HepG2 (cell line): ENCODE results near the gene LRBA. TPM values are rescaled to one million over a fixed set of nuclear protein-coding genes. Genes with fewer than 3 reads are reported as not detected.

Experiments
- ATAC-seq: fragments of 200-7000 bp; cut with Tn5 transposase; 3 replicates; pipeline ENCODE4 v1.9.1; 2020; ENCODE audit warnings: mild to moderate bottlenecking, moderate library complexity
- BruUV-seq: library from RNA; stranded (reverse); fragments of 400-500 nt; replicated peaks from 2 replicates; lab custom pipeline; 2021; lab: Mats Ljungman, UMichigan
- CTCF ChIA-PET: fragments of 300-600 bp; formaldehyde crosslinking; extraction: SDS; loops from one replicate; lab custom pipeline; 2021; ENCODE audit warnings: low total read pairs, inconsistent platforms, low intra/inter-chr PET ratio; lab: Yijun Ruan, JAX
- POLR2A ChIA-PET: fragments of 350-600 bp; sonication (Branson Sonifier 250); formaldehyde crosslinking; loops from one replicate; lab custom pipeline; 2020; ENCODE audit warnings: antibody characterized with exemption, inconsistent platforms; lab: Yijun Ruan, JAX
- DNase-seq: peaks from one replicate; pipeline ENCODE4 v3.0.0-alpha.2; 2015; ENCODE audit warnings: low spot score
- FAIRE-seq: peaks from 3 replicates; lab custom pipeline; 2011; peaks lifted over from hg19 to GRCh38; lab: Jason Lieb, UNC
- H2AFZ ChIP-seq: one replicate; pipeline ENCODE4 v1.6.1; 2011; ENCODE audit warnings: low read length, inconsistent platforms
- H3K27ac ChIP-seq: fragments of 300-600 bp; 3 replicates; pipeline ENCODE4 v1.8.0; 2011; ENCODE audit warnings: mixed run types, mild to moderate bottlenecking, mixed read lengths, low read length, inconsistent platforms; ENCODE audit not compliant: insufficient read depth; ENCODE audit errors: extremely low read length
- H3K27me3 ChIP-seq, 2 experiments: fragments of 200-600 bp in 1 of 2; 2 replicates in 1 of 2; 3 replicates in 1 of 2; pipeline versions ENCODE4 v1.6.0 to v1.8.0; 2011; ENCODE audit warnings: low read length in 2 of 2, mild to moderate bottlenecking in 2 of 2, moderate library complexity in 2 of 2, inconsistent platforms in 1 of 2; ENCODE audit not compliant: insufficient read depth in 2 of 2, control insufficient read depth in 1 of 2
- H3K36me3 ChIP-seq, 2 experiments: fragments of 200-600 bp in 1 of 2; replicated peaks in 1 of 2; 2 replicates in 1 of 2; 3 replicates in 1 of 2; pipeline versions ENCODE4 v1.5.1 to v1.8.0; 2011; ENCODE audit warnings: low read length in 2 of 2, inconsistent platforms in 1 of 2; ENCODE audit not compliant: insufficient read depth in 2 of 2, control insufficient read depth in 1 of 2
- H3K4me1 ChIP-seq: 2 replicates; pipeline ENCODE4 v1.5.1; 2012; ENCODE audit warnings: low read length, inconsistent platforms; ENCODE audit not compliant: insufficient read depth
- H3K4me2 ChIP-seq: 2 replicates; pipeline ENCODE4 v1.6.0; 2011; ENCODE audit warnings: low read depth, low read length, inconsistent platforms
- H3K4me3 ChIP-seq, 3 experiments: fragments of 200-600 bp in 1 of 3; sonication (generic), shearing (Covaris generic) in 1 of 3; replicated peaks in 1 of 3; 2 replicates each; pipeline ENCODE4 v1.5.1; 2011 to 2016; ENCODE audit warnings: low read length in 3 of 3, inconsistent platforms in 2 of 3, low read depth in 2 of 3, mild to moderate bottlenecking in 2 of 3, control low read depth in 1 of 3, mixed read lengths in 1 of 3; ENCODE audit not compliant: insufficient read depth in 1 of 3
- H3K79me2 ChIP-seq: one replicate; pipeline ENCODE4 v1.6.1; 2011; ENCODE audit warnings: low read length, inconsistent platforms; ENCODE audit not compliant: insufficient read depth
- H3K9ac ChIP-seq: 2 replicates; pipeline ENCODE4 v1.6.0; 2011; ENCODE audit warnings: mild to moderate bottlenecking, low read depth, low read length, inconsistent platforms; ENCODE audit not compliant: insufficient read depth
- H3K9me3 ChIP-seq: 2 replicates; pipeline ENCODE4 v1.5.1; 2012; ENCODE audit warnings: mild to moderate bottlenecking, low read length
- H4K20me1 ChIP-seq: 2 replicates; pipeline ENCODE4 v1.6.0; 2011; ENCODE audit warnings: inconsistent platforms, mild to moderate bottlenecking, low read length, moderate library complexity; ENCODE audit not compliant: insufficient read depth
- CAMTA2 ChIP-seq: sonication (generic); formaldehyde crosslinking; IDR thresholded peaks from 2 replicates; pipeline ENCODE4 v1.4.0; 2020; ENCODE audit warnings: mild to moderate bottlenecking, missing genetic modification reagents, borderline replicate concordance
- CHCHD3 ChIP-seq: sonication (generic); formaldehyde crosslinking; IDR thresholded peaks from 2 replicates; pipeline ENCODE4 v1.8.0; 2022; ENCODE audit warnings: mild to moderate bottlenecking, missing genetic modification reagents, moderate library complexity
- DMAP1 ChIP-seq: IDR thresholded peaks from 2 replicates; pipeline ENCODE4 v1.6.1; 2016
- DNMT1 ChIP-seq: sonication (generic); formaldehyde crosslinking; IDR thresholded peaks from 2 replicates; pipeline ENCODE4 v1.5.1; 2020; ENCODE audit warnings: mild to moderate bottlenecking, missing genetic modification reagents
- ELF1 ChIP-seq: sonication (generic); formaldehyde crosslinking; IDR thresholded peaks from 2 replicates; pipeline ENCODE4 v1.4.0; 2020; ENCODE audit warnings: missing genetic modification reagents
- FOSL1 ChIP-seq: sonication (generic); formaldehyde crosslinking; IDR thresholded peaks from 2 replicates; pipeline ENCODE4 v1.9.0; 2021; ENCODE audit warnings: missing genetic modification reagents, borderline replicate concordance
- HOXA9 ChIP-seq: sonication (generic); formaldehyde crosslinking; IDR thresholded peaks from 2 replicates; pipeline ENCODE4 v1.8.1; 2022; ENCODE audit warnings: missing genetic modification reagents, mild to moderate bottlenecking, moderate library complexity, borderline replicate concordance
- KDM6A ChIP-seq: IDR thresholded peaks from 2 replicates; pipeline ENCODE4 v1.6.1; 2016; ENCODE audit warnings: low read depth
- MBD4 ChIP-seq: IDR thresholded peaks from 2 replicates; pipeline ENCODE4 v1.6.1; 2012; ENCODE audit warnings: low read length, inconsistent platforms, borderline replicate concordance
- NFRKB ChIP-seq: fragments of 450-650 bp; IDR thresholded peaks from 2 replicates; pipeline ENCODE4 v1.6.1; 2017
- POLR2AphosphoS2 ChIP-seq: IDR thresholded peaks from 2 replicates; pipeline ENCODE4 v1.6.1; 2011; ENCODE audit warnings: low read depth, low read length, improper control_type of control experiment
- SKIL ChIP-seq: sonication (generic); formaldehyde crosslinking; IDR thresholded peaks from 2 replicates; pipeline ENCODE4 v1.8.0; 2022; ENCODE audit warnings: missing genetic modification reagents, mild to moderate bottlenecking, moderate library complexity, borderline replicate concordance
- TFDP2 ChIP-seq: sonication (generic); formaldehyde crosslinking; IDR thresholded peaks from 2 replicates; pipeline ENCODE4 v1.4.0; 2020; ENCODE audit warnings: missing genetic modification reagents
- ZBTB4 ChIP-seq: sonication (generic); formaldehyde crosslinking; IDR thresholded peaks from 2 replicates; pipeline ENCODE4 v1.4.0; 2020; ENCODE audit warnings: missing genetic modification reagents, mild to moderate bottlenecking, borderline replicate concordance
- ZNF678 ChIP-seq: sonication (generic); formaldehyde crosslinking; IDR thresholded peaks from 2 replicates; pipeline ENCODE4 v1.4.0; 2020; ENCODE audit warnings: mild to moderate bottlenecking, missing genetic modification reagents
- ZNF768 ChIP-seq: sonication (generic); formaldehyde crosslinking; IDR thresholded peaks from 2 replicates; pipeline ENCODE4 v1.4.0; 2020; ENCODE audit warnings: missing genetic modification reagents
- ZNF781 ChIP-seq: sonication (generic); formaldehyde crosslinking; IDR thresholded peaks from 2 replicates; pipeline ENCODE4 v1.5.1; 2020; ENCODE audit warnings: borderline replicate concordance, mild to moderate bottlenecking, missing genetic modification reagents; ENCODE audit errors: not compliant biosample characterization
- WGBS: methylation state at CpG from one replicate; pipeline ENCODE4 v1.1.6; 2017; ENCODE audit warnings: low lambda C conversion rate; 5-methylcytosine and 5-hydroxymethylcytosine counted together
- in situ Hi-C: cut with HindIII; loops from 2 replicates; pipeline ENCODE4 v1.10.0; 2017; ENCODE audit warnings: low pct_unique_long_range_greater_than_20kb; ENCODE audit not compliant: extremely low pct_ligation_motif_present
- intact Hi-C: fragments of 100-400 bp; cut with micrococcal nuclease; formaldehyde crosslinking; loops from one replicate; pipeline ENCODE4 v1.10.0; 2022; ENCODE audit not compliant: unreplicated experiment
- polyA plus RNA-seq, 8 experiments: library from polyadenylated mRNA; depleted of rRNA in 3 of 8; stranded (reverse) in 7 of 8; unstranded in 1 of 8; fragments of >200 nt; fragmentation: Illumina TruSeq in 4 of 8; extraction: Trizol in 4 of 8; gene quantifications; 2 replicates each; pipeline versions ENCODE4 v1.2.1 to v1.2.3, GENCODE V29; 2011 to 2016; ENCODE audit warnings: low read depth in 4 of 8, missing spikeins in 1 of 8, mixed read lengths in 1 of 8; ENCODE audit not compliant: insufficient read depth in 1 of 8
- total RNA-seq, 5 experiments: library from RNA; depleted of rRNA; stranded (reverse); fragments of >200 nt; fragmentation: Illumina TruSeq; extraction: Trizol; gene quantifications; 2 replicates each; pipeline ENCODE4 v1.2.3, GENCODE V29; 2016; ENCODE audit warnings: low read depth in 1 of 5
- TF ChIP-seq, protein P1 (sequence below): sonication (generic); formaldehyde crosslinking; IDR thresholded peaks from 2 replicates; pipeline ENCODE4 v1.4.0; 2020; ENCODE audit warnings: missing genetic modification reagents

The LRBA gene
- total and polyA plus RNA-seq, 2 of the 13 experiments (the other 11 are each of a cell fraction or from before 2014, with no cell fraction given): 21.0 to 37.2 TPM

DNA sequence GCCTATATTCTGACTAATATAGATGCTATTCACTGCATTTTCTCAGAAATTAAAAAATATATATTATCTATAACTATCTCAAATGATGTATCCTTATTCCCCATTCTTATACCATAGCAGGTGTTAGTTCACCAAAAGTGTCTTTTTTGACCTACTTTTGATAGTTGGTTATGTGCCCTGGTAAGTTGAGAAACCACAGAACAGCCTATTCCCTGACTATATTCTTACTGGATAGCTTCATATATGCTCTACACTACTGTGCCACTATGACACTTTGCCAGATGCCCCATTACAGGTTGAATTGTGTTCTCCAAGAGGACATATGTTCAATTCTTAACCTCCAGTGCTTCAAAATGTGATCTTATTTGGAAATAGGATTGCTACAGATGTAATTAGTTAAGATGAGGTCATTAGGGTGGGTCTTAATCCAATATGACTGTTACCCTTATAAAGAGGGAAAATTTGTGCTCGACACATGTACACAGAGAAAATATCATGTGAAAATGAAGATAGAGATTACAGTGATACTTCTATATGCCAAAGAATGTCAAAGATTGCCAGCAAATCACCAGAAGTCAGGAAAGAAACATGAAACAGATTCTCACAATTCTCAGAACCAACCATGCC is 76.1 kb downstream of the LRBA start:
- Histone ChIP-seq H3K27me3 (no peaks in the 10 kb centered on the region), H3K9me3 (no peaks in the 10 kb centered on the region), H2AFZ (no peak overlapping the region), H3K27ac (no peak overlapping the region), H3K36me3 (no peaks in the 10 kb centered on the region), H4K20me1 (no peaks in the 10 kb centered on the region), H3K9ac (no peak overlapping the region), H3K4me2 (no peak overlapping the region), H3K4me3 (no peak overlapping the region), H3K79me2 (peaks cover 5% of the 10 kb centered on the region), H3K4me1 (no peaks in the 10 kb centered on the region)
- in situ Hi-C loops (no loop called here), intact Hi-C loops (no loop called here)
- DNase-seq (no peak), FAIRE-seq (no peak), ATAC-seq (no peak)
- no TSS peak for BruUV-seq
- POLR2A ChIA-PET: no interaction called here
- WGBS: 93% methylated on average over 1 of the region's 1 CpG
- CTCF ChIA-PET: no interaction called here
- no peak for TF ChIP-seq KDM6A (CRISPR knock-in tag)
- TF ChIP-seq ZNF768 (CRISPR knock-in tag): no peak
- TF ChIP-seq, protein P1, sequence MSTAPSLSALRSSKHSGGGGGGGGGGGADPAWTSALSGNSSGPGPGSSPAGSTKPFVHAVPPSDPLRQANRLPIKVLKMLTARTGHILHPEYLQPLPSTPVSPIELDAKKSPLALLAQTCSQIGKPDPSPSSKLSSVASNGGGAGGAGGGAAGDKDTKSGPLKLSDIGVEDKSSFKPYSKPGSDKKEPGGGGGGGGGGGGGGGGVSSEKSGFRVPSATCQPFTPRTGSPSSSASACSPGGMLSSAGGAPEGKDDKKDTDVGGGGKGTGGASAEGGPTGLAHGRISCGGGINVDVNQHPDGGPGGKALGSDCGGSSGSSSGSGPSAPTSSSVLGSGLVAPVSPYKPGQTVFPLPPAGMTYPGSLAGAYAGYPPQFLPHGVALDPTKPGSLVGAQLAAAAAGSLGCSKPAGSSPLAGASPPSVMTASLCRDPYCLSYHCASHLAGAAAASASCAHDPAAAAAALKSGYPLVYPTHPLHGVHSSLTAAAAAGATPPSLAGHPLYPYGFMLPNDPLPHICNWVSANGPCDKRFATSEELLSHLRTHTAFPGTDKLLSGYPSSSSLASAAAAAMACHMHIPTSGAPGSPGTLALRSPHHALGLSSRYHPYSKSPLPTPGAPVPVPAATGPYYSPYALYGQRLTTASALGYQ (CRISPR knock-in tag): no peak
- no peak for TF ChIP-seq DNMT1 (CRISPR knock-in tag)
- TF ChIP-seq DMAP1: no peak
- TF ChIP-seq ELF1 (CRISPR knock-in tag): no peak
- no peak for TF ChIP-seq CHCHD3 (CRISPR knock-in tag)
- no peak for TF ChIP-seq POLR2AphosphoS2
- TF ChIP-seq FOSL1 (CRISPR knock-in tag): no peak
- TF ChIP-seq ZNF678 (CRISPR knock-in tag): no peak
- TF ChIP-seq ZNF781 (CRISPR knock-in tag): no peak
- no peak for TF ChIP-seq MBD4
- TF ChIP-seq SKIL (CRISPR knock-in tag): no peak
- no peak for TF ChIP-seq HOXA9
- TF ChIP-seq NFRKB: no peak
- TF ChIP-seq TFDP2 (CRISPR knock-in tag): no peak
- TF ChIP-seq CAMTA2: no peak
- no peak for TF ChIP-seq ZBTB4
